BE2C (cell line): ENCODE data around the gene BCL7B.
"Not testable (repeated sequence)": the region's sequence is repeated elsewhere in the genome, so short reads cannot be mapped to it uniquely, and the experiment has no call there.

Experiments
- DNase-seq: peaks from one replicate; pipeline ENCODE4 v3.0.0-alpha.2; 2020
- H3K27me3 ChIP-seq: fragments of 250-450 bp; sonication (Bioruptor Pico); 2 replicates; pipeline ENCODE4 v1.5.1; 2020; ENCODE audit warnings: mild to moderate bottlenecking
- H3K36me3 ChIP-seq: fragments of 250-450 bp; sonication (Bioruptor Pico); 2 replicates; pipeline ENCODE4 v1.5.1; 2020; ENCODE audit warnings: mild to moderate bottlenecking
- H3K4me1 ChIP-seq: fragments of 250-450 bp; sonication (Bioruptor Pico); 2 replicates; pipeline ENCODE4 v1.5.1; 2020
- H3K4me3 ChIP-seq: 2 replicates; pipeline ENCODE4 v1.5.1; 2011; ENCODE audit warnings: low read depth, low read length
- H3K9me3 ChIP-seq: fragments of 250-450 bp; sonication (Bioruptor Pico); 2 replicates; pipeline ENCODE4 v1.5.1; 2020
- TF ChIP-seq, protein P1 (sequence below): IDR thresholded peaks from 2 replicates; pipeline ENCODE4 v1.5.1; 2012; ENCODE audit warnings: mild to moderate bottlenecking, low read depth, low read length

BCL7B gene

DNA sequence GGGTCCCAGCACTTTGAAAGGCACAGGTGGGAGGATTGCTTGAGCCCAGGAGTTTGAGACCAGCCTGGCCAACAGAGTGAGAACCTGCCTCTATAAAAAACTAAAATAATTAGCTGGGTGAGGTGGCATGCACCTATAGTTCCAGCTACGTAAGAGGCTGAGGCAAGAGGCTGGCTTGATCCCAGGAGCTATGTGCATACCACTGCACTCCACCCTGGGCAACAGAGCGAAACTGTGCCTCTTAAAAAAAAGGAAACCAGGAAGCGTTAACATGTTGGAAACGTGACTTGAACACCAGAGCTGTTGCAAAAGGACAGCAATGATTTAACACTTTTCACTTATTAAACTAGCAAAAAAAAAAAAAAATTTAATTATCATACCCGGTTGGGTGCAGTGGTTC, 48.0 kb downstream of the BCL7B start:
- peaks cover 93% of the 10 kb centered on the region for H3K36me3 ChIP-seq
- H3K4me3 ChIP-seq, result no peak overlapping the region
- H3K27me3 ChIP-seq, result no peaks in the 10 kb centered on the region
- TF ChIP-seq, protein P1, sequence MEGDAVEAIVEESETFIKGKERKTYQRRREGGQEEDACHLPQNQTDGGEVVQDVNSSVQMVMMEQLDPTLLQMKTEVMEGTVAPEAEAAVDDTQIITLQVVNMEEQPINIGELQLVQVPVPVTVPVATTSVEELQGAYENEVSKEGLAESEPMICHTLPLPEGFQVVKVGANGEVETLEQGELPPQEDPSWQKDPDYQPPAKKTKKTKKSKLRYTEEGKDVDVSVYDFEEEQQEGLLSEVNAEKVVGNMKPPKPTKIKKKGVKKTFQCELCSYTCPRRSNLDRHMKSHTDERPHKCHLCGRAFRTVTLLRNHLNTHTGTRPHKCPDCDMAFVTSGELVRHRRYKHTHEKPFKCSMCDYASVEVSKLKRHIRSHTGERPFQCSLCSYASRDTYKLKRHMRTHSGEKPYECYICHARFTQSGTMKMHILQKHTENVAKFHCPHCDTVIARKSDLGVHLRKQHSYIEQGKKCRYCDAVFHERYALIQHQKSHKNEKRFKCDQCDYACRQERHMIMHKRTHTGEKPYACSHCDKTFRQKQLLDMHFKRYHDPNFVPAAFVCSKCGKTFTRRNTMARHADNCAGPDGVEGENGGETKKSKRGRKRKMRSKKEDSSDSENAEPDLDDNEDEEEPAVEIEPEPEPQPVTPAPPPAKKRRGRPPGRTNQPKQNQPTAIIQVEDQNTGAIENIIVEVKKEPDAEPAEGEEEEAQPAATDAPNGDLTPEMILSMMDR, result no peak
- no peaks in the 10 kb centered on the region for H3K9me3 ChIP-seq
- no peak for DNase-seq
- no peaks in the 10 kb centered on the region; the same call in 1 of the 2 replicates for H3K4me1 ChIP-seq

DNA sequence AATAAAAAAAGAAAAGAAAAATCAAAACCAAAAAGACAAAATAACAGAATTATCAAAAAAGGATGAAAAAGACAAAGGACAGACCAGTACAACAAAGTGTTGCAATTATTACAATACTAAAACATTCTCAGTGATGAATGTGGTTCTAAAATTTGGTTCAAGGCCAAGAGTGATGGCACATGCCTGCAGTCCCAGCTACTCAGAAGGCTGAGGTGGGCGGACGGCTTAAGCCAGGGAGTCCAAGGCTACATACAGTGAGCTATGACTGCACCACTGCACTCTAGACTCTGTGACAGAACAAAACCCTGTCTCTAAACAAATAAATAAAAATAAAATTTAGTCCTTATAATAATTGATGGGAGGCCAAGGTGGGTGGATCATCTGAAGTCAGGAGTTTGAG, 49.9 kb downstream of the BCL7B start:
- H3K4me1 ChIP-seq, result peaks cover 3% of the 10 kb centered on the region
- H3K4me3 ChIP-seq, result no peak overlapping the region
- DNase-seq, result no peak
- TF ChIP-seq, protein P1, result no peak
- H3K36me3 ChIP-seq, result peaks cover 93% of the 10 kb centered on the region
- no peaks in the 10 kb centered on the region for H3K27me3 ChIP-seq
- no peaks in the 10 kb centered on the region for H3K9me3 ChIP-seq

DNA sequence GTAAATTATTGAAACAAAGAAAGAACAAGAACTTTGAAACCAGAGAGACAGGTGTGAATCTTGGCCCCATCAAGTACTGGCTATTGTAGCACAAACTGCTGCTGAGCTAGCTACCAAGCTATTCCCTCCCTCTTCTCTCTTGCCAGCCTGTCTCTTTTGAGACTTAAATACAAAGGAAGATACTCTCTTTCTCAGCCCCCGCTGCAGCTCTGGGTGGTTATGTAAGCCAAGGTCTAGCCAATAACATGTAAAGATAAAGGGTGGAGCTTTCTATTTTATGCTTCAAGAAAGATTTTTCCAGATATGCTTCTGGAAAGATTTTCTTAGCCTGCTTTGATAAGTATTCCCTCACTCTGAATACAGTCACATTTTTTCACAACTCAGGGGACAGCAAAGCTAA, 52.6 kb downstream of the BCL7B start:
- DNase-seq, result no peak
- Histone ChIP-seq H3K9me3 (no peaks in the 10 kb centered on the region), H3K4me3 (no peak overlapping the region), H3K27me3 (no peaks in the 10 kb centered on the region), H3K36me3 (peaks cover 96% of the 10 kb centered on the region), H3K4me1 (peaks cover 3% of the 10 kb centered on the region)
- TF ChIP-seq, protein P1, result no peak

DNA sequence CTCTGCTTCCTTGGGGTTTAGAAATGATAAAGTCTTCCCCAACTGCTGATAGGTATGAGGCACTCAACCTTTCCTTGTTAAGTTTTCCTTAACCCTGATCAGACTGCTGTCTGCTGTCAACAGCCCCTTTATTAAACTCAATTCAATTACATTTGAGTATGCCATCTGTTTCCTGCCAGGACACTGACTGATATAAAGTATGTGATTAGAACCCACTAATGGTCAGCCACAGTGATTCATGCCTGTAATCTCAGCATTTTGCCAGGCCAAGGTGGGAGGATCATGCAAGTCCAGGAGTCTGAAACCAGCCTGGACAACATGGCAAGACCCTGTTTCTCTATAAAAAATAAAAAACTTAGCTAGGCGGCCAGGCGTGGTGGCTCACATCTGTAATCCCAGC, 53.5 kb downstream of the BCL7B start:
- Histone ChIP-seq H3K9me3 (no peaks in the 10 kb centered on the region), H3K36me3 (peaks cover 96% of the 10 kb centered on the region), H3K4me3 (no peak overlapping the region), H3K27me3 (no peaks in the 10 kb centered on the region), H3K4me1 (peaks cover 3% of the 10 kb centered on the region)
- DNase-seq, result peak; percentile 66
- TF ChIP-seq, protein P1, result no peak

DNA sequence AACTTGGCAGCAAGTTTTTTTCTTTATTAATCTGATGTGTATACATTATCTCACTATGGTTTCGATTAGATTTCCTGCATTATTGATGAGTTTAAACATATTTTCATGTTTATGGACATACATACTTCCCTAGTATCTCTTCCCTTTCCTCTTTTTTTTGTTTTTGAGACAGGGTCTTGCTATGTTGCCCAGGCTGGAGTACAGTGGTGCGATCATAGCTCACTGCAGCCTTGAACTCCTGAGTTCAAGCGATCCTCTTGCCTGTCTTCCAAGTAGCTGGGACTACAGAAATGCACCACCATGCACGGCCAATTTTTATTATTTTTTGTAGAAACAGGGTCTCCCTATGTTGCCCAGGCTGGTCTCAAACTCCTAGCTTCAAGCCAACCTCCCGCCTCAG, 54.3 kb downstream of the BCL7B start:
- no peaks in the 10 kb centered on the region for H3K27me3 ChIP-seq
- DNase-seq, result no peak
- peaks cover 96% of the 10 kb centered on the region for H3K36me3 ChIP-seq
- H3K4me1 ChIP-seq, result peaks cover 3% of the 10 kb centered on the region
- no peaks in the 10 kb centered on the region for H3K9me3 ChIP-seq
- TF ChIP-seq, protein P1, result no peak
- no peak overlapping the region for H3K4me3 ChIP-seq

DNA sequence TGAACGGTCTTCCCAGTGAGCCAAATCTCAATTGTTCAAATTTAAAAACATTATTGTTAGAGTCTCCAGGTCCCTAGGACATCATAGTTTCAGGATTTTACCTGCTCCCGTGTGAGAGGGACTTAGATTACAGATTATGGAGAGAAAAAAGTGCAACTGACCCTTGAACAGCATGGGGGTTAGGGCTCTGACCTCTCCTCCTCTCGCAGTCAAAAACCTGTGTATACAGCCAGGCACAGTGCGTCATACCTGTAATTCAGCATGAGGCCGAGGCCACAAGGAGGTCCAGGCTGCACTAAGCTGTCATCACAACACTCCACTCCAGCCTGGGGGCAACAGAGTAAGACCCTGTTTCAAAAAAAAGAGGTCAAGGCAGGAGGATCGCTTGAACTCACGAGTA, 60.9 kb downstream of the BCL7B start:
- DNase-seq, result no peak
- TF ChIP-seq, protein P1, result no peak

DNA sequence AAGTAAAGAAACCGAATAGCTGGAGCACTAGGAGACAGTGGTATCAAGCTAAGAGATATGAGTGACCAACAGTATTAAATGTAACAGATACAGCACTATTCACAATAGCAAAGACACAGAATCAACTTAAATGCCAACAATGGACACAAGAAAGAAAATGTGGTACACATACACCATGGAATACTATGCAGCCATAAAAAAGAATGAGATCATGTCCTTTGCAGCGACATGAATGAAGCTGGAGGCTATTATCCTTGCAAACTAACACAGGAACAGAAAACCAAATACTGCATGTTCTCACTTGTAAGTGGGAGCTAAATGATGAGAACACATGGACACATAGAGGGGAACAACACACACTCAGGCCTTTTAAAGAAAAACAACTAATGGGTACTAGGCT, 62.0 kb downstream of the BCL7B start:
- H3K4me1 ChIP-seq, H3K4me3 ChIP-seq, H3K27me3 ChIP-seq, H3K9me3 ChIP-seq, DNase-seq: not testable (repeated sequence)
- H3K36me3 ChIP-seq, result peaks cover 98% of the 10 kb centered on the region

More for the DNA sequence above, 60.9 kb downstream of the BCL7B start:
- Histone ChIP-seq H3K4me1 (no peaks in the 10 kb centered on the region), H3K36me3 (peaks cover 98% of the 10 kb centered on the region), H3K9me3 (no peaks in the 10 kb centered on the region), H3K4me3 (no peak overlapping the region), H3K27me3 (no peaks in the 10 kb centered on the region)
